ENCODE data around the gene GCC1.

DNA sequence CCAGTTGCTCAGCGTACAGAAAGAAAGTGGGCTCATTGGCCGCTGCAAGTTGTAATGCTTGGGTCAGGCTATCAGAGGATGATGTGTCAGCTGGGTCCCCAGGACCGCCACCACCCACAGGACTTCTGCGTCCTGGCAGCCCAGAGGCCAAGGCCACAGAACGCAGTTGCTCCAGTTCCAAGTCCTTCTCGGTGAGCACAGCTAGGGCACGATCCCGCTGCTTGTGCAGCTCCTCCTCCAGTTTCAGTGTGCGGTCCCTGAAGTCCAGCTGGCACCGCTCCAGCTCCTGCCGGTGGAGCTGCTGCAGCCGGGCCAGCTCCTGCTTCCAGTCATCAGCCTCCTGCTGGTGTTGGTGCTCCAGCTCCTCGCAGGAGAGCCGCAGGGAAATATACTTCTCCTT lies 3.0 kb downstream of the GCC1 start:
- TF ChIP-seq, protein P1, sequence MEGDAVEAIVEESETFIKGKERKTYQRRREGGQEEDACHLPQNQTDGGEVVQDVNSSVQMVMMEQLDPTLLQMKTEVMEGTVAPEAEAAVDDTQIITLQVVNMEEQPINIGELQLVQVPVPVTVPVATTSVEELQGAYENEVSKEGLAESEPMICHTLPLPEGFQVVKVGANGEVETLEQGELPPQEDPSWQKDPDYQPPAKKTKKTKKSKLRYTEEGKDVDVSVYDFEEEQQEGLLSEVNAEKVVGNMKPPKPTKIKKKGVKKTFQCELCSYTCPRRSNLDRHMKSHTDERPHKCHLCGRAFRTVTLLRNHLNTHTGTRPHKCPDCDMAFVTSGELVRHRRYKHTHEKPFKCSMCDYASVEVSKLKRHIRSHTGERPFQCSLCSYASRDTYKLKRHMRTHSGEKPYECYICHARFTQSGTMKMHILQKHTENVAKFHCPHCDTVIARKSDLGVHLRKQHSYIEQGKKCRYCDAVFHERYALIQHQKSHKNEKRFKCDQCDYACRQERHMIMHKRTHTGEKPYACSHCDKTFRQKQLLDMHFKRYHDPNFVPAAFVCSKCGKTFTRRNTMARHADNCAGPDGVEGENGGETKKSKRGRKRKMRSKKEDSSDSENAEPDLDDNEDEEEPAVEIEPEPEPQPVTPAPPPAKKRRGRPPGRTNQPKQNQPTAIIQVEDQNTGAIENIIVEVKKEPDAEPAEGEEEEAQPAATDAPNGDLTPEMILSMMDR (IDR thresholded peaks at IDR 0.05) = no peak
- TF ChIP-seq POLR2A (IDR thresholded peaks at IDR 0.05) = no peak

Data from sigmoid colon (tissue), 3 donors.